Common myeloid progenitor, CD34-positive (primary cell): ENCODE data around the gene RPLP1.
A peak's percentile ranks its signal among the peaks of the same experiment; 100 is the strongest.

Experiments used
- CTCF ChIA-PET: fragments of 350-600 bp; sonication (Branson Sonifier 250); formaldehyde crosslinking; loops from one replicate; lab custom pipeline; 2021; ENCODE audit warnings: antibody characterized with exemption; lab: Charles Lee
- POLR2A ChIA-PET: fragments of 350-600 bp; sonication (Branson Sonifier 250); formaldehyde crosslinking; loops from one replicate; lab custom pipeline; 2021; ENCODE audit warnings: antibody characterized with exemption; lab: Charles Lee
- DNase-seq, 3 donors: peaks; one replicate each; pipeline versions ENCODE4 v3.0.0 to v3.0.0-alpha.2; 2013
- H3K27ac ChIP-seq, 2 experiments: 1 replicate in 1 of 2; 2 replicates in 1 of 2; pipeline ENCODE4 v1.7.0; 2013; ENCODE audit warnings: inconsistent platforms in 2 of 2, low read length in 2 of 2, mild to moderate bottlenecking in 2 of 2, low read depth in 1 of 2, moderate library complexity in 1 of 2; ENCODE audit not compliant: severe bottlenecking in 2 of 2, insufficient read depth in 1 of 2, poor library complexity in 1 of 2
- H3K27me3 ChIP-seq, 5 experiments: replicated peaks in 2 of 5; 1 replicate in 3 of 5; 2 replicates in 2 of 5; pipeline versions ENCODE4 v1.6.1 to v1.7.0; 2013; ENCODE audit warnings: low read length in 4 of 5, mild to moderate bottlenecking in 2 of 5, moderate library complexity in 2 of 5, inconsistent platforms in 1 of 5; ENCODE audit not compliant: insufficient read depth in 5 of 5, control insufficient read depth in 4 of 5
- H3K36me3 ChIP-seq, 4 experiments: 1 replicate in 2 of 4; 2 replicates in 2 of 4; pipeline versions ENCODE4 v1.6.1 to v1.7.0; 2013; ENCODE audit warnings: low read length in 3 of 4, control low read depth in 1 of 4, mild to moderate bottlenecking in 1 of 4; ENCODE audit not compliant: control insufficient read depth in 4 of 4, insufficient read depth in 4 of 4
- H3K4me1 ChIP-seq, 4 experiments: 1 replicate in 3 of 4; 2 replicates in 1 of 4; pipeline versions ENCODE4 v1.6.1 to v1.7.1; 2013; ENCODE audit warnings: low read length in 3 of 4, mild to moderate bottlenecking in 3 of 4, control low read depth in 1 of 4, inconsistent platforms in 1 of 4, moderate library complexity in 1 of 4; ENCODE audit not compliant: control insufficient read depth in 4 of 4, insufficient read depth in 4 of 4; ENCODE audit errors: control extremely low read depth in 1 of 4
- H3K4me3 ChIP-seq, 7 experiments: 1 replicate in 4 of 7; 2 replicates in 3 of 7; pipeline versions ENCODE4 v1.5.1 to v1.7.0; 2013; ENCODE audit warnings: mild to moderate bottlenecking in 7 of 7, low read length in 6 of 7, moderate library complexity in 6 of 7, inconsistent platforms in 2 of 7, low read depth in 2 of 7, control low read depth in 1 of 7; ENCODE audit not compliant: insufficient read depth in 4 of 7, control insufficient read depth in 1 of 7; ENCODE audit errors: extremely low read depth in 1 of 7
- H3K9me3 ChIP-seq, 5 experiments: 1 replicate in 4 of 5; 2 replicates in 1 of 5; pipeline versions ENCODE4 v1.6.1 to v1.7.1; 2013; ENCODE audit warnings: low read length in 4 of 5, mild to moderate bottlenecking in 2 of 5, inconsistent platforms in 1 of 5, low read depth in 1 of 5, moderate library complexity in 1 of 5; ENCODE audit not compliant: control insufficient read depth in 4 of 5, insufficient read depth in 2 of 5; ENCODE audit errors: control extremely low read depth in 1 of 5
- WGBS: methylation state at CpG from one replicate; pipeline ENCODE4 v1.1.5; 2013; ENCODE audit not compliant: insufficient coverage; 5-methylcytosine and 5-hydroxymethylcytosine counted together

RPLP1 gene

GRCh38 chr15:69450968-69451695 lies 1.5 kb upstream of the RPLP1 start:
- H3K36me3 ChIP-seq: peaks cover 6 to 54% (median 20%) of the 10 kb centered on the region in 4 experiments
- peaks cover 12 to 33% (median 26%) of the 10 kb centered on the region in 4 experiments for H3K4me1 ChIP-seq
- no peaks in the 10 kb centered on the region for H3K9me3 ChIP-seq
- ChIA-PET POLR2A (interaction anchor here (1.5 to 2.4 kb wide), 3 partner anchors 9 to 37 kb away, joined by 6 to 11 read pairs (median 7); partner anchors contain the start of gene KIF23), CTCF (interaction anchor here (0.7 to 4.3 kb wide), 4 partner anchors 11 to 27 kb away, joined by 3 to 23 read pairs (median 3); no protein-coding TSS in a partner anchor)
- no peak for DNase-seq
- no peaks in the 10 kb centered on the region for H3K27me3 ChIP-seq
- H3K4me3 ChIP-seq: peak overlapping the region in 6 of 7 experiments; percentile 27 to 100 (median 92)
- H3K27ac ChIP-seq: peak overlapping the region in 1 of 2 experiments; percentile 83
- WGBS: 98% methylated on average over 10 of the region's 12 CpGs

DNA sequence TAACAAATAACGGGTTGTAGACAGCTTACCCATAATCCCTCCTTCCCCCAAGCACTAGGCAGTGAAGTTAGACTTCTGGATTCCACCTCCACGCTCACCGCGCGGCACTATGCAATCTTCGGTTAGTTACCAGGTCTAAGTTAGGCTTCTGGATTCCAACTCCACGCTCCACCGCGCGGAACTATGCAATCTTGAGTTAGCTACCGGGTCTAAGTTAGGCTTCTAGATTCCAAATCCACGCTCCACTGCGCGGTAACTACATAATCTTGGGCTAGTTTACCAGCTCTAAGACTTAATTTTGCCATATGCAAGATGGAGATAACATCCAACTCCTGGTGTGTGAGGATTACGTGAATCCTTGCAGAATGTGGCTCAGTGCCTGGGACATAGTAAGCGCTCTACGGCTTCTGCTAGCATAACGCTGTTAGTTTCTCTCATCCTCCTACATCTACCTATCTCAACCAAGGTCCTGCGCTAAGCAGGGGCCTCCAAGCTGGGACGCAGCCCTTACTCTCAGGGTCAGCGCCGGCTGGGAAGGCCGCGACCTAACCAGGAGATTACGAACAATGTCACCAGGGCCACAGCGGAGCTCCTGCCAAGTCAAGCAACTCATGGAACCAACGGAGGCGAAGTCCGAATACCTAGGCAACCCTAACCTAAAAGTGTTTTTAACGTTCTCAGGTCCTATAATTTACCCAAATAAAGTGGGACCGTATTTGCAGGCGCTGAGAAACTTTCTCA lies 497 bp upstream of the RPLP1 start:
- peak in 2 of 3 donors; percentile 65 to 79 for DNase-seq
- CTCF ChIA-PET: interaction anchor here (1.7 to 4.3 kb wide), 2 partner anchors 11 to 26 kb away, joined by 3 to 23 read pairs; no protein-coding TSS in a partner anchor

GRCh38 chr15:69454953-69455352 lies 2.3 kb downstream of the RPLP1 start:
- 66% methylated on average over 4 of the region's 5 CpGs for WGBS
- H3K36me3 ChIP-seq: peaks cover 8 to 47% (median 22%) of the 10 kb centered on the region in 4 experiments
- DNase-seq: no peak
- no peaks in the 10 kb centered on the region for H3K27me3 ChIP-seq
- peak overlapping the region in 1 of 2 experiments; percentile 27 for H3K27ac ChIP-seq
- H3K4me3 ChIP-seq: peak overlapping the region in 3 of 7 experiments; percentile 89 to 100 (median 97)
- peaks cover 12 to 33% (median 26%) of the 10 kb centered on the region in 4 experiments for H3K4me1 ChIP-seq
- no peaks in the 10 kb centered on the region for H3K9me3 ChIP-seq
- POLR2A ChIA-PET: interaction anchor here (0.7 to 2.9 kb wide), 2 partner anchors 8 to 9 kb away, joined by 3 to 21 read pairs; no protein-coding TSS in a partner anchor
- CTCF ChIA-PET: interaction anchor here (1.6 to 4.3 kb wide), 2 partner anchors 8 to 10 kb away, joined by 5 to 23 read pairs; no protein-coding TSS in a partner anchor

More for the DNA sequence above, 497 bp upstream of the RPLP1 start:
- Histone ChIP-seq H3K4me3 (peak overlapping the region; percentile 33 to 100 (median 92)), H3K9me3 (no peaks in the 10 kb centered on the region), H3K27me3 (no peaks in the 10 kb centered on the region), H3K27ac (peak overlapping the region; percentile 3 to 83), H3K4me1 (peaks cover 12 to 33% (median 26%) of the 10 kb centered on the region in 4 experiments), H3K36me3 (peaks cover 5 to 54% (median 22%) of the 10 kb centered on the region in 4 experiments)
- 27% methylated on average over 30 of the region's 32 CpGs for WGBS
- POLR2A ChIA-PET: interaction anchor here (0.8 to 2.9 kb wide), 5 partner anchors 10 to 38 kb away, joined by 3 to 21 read pairs (median 7); partner anchors contain the start of gene KIF23

- ChIA-PET CTCF (interaction anchor here (0.9 to 1.3 kb wide), 6 partner anchors 10 to 422 kb away, joined by 3 to 4 read pairs (median 3); no protein-coding TSS in a partner anchor), POLR2A (interaction anchor here (0.9 kb wide), 1 partner anchor 28 kb away, joined by 4 read pairs; no protein-coding TSS in a partner anchor)
- H3K4me1 ChIP-seq: peaks cover 12 to 30% (median 21%) of the 10 kb centered on the region in 4 experiments
- no peaks in the 10 kb centered on the region for H3K27me3 ChIP-seq
- H3K9me3 ChIP-seq: no peaks in the 10 kb centered on the region
- H3K4me3 ChIP-seq: no peak overlapping the region
- DNase-seq: no peak
- 96% methylated on average over 12 of the region's 13 CpGs for WGBS
- no peak overlapping the region for H3K27ac ChIP-seq
- H3K36me3 ChIP-seq: peaks cover 8 to 47% (median 22%) of the 10 kb centered on the region in 4 experiments
Observed at GRCh38 chr15:69456208-69457166, 3.9 kb downstream of the RPLP1 start.

DNA sequence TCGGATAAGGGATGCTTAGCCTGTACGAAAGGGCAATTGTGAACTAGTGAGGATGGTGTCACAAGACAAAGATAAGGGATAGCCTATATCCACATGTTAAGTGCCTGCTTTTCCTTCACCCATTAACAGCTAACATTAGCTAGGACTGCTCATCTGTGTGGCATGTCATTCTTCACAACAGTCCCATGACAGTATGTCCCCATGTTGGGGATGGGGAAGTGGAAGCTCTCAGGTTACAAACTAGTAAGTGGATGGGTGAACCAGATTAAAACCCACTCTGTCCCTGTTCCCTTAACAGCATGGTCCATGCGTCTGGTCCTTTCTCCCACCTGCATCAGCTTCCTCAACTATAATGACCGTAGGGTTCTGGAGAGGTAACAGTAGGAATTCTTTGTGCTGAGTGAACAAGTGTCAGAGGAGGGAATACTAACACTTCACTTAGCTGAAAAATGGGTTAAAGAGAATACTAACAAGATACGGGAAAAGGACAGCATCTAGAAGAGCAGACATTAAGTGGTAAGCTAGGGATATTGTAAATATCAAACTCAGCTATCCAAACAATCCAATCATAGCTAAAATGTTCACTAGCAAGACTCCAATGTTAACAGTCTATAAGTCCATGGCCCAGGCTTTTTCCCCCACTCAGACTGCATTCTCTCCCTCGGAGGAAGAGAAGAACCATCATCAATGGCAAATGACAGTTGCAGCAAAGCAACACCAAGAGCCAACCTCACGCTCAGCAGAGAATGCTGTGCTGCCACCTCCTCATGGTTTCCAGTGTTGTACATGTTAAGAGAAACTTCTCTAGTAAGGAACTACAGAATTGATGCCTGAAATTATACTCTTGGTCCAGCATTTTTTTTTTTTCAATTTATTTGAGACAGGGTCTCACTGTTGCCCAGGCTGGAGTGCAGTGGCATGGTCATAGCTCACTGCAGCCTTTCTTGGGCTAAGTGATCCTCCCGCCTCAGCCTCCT lies 5.0 kb downstream of the RPLP1 start:
- ChIA-PET CTCF (interaction anchor here (0.9 to 1.3 kb wide), 4 partner anchors 9 to 423 kb away, joined by 3 read pairs; no protein-coding TSS in a partner anchor), POLR2A (no interaction called here)
- peaks cover 12 to 33% (median 18%) of the 10 kb centered on the region in 4 experiments for H3K4me1 ChIP-seq
- H3K27ac ChIP-seq: no peak overlapping the region
- H3K9me3 ChIP-seq: no peaks in the 10 kb centered on the region
- peaks cover 8 to 47% (median 22%) of the 10 kb centered on the region in 4 experiments for H3K36me3 ChIP-seq
- H3K27me3 ChIP-seq: no peaks in the 10 kb centered on the region
- H3K4me3 ChIP-seq: no peak overlapping the region
- 96% methylated on average over 5 of the region's 8 CpGs for WGBS
- DNase-seq: no peak
